A673 (cell line): Measurements from ENCODE around the gene RPL28.

Experiments
- EZH2 ChIP-seq: fragments of 200-600 bp; sonication (generic); IDR thresholded peaks from 2 replicates; pipeline ENCODE4 v1.6.1; 2017; ENCODE audit warnings: borderline replicate concordance, low read depth, mild to moderate bottlenecking, mixed read lengths, antibody characterized with exemption, low read length; ENCODE audit not compliant: poor library complexity, severe bottlenecking
- TF ChIP-seq, protein P1 (sequence below): fragments of 300-800, 200-600 bp; sonication (generic); conservative IDR thresholded peaks from 2 replicates; pipeline ENCODE4 v1.5.1; 2017; ENCODE audit warnings: low read depth, mild to moderate bottlenecking, antibody characterized with exemption, low read length, moderate library complexity, mixed read lengths

DNA sequence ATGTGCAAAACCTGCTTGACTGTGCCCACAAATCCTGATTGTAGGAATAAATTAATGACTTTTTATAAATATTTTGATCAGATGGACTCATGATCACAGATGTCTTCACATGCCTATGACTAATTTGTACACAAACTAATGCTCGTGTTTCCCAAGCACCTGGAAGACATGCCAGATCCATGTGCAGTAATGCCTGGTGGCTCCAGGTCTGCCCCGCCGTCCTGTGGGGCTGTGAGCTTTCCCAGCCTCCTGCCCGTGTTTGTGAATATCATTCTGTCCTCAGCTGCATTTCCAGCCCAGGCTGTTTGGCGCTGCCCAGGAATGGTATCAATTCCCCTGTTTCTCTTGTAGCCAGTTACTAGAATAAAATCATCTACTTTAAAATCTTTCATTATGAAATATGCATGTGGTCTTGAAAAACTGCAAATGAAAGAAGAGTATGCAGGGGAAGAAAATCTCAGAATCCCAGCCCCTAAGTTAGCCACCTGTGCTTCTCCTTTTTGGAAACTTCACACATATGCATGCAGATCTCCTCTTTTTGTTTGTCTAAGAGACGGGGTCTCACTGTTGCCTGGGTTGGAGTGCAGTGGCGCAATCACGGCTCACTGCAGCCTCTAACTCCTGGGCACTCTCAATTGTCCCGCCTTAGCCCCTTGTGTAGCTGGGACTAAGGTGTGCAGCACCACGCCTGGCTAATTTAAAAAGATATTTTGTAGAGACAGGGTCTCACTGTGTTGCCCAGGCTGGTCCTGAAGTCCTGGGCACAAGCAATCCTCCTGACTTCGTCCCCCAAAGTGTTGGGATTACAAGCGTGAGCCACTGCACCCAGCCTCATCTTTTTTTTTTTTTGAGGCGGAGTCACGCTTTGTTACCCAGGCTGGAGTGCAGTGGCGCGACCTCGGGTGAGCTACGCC is 6.2 kb downstream of the RPL28 start:
- TF ChIP-seq, protein P1, sequence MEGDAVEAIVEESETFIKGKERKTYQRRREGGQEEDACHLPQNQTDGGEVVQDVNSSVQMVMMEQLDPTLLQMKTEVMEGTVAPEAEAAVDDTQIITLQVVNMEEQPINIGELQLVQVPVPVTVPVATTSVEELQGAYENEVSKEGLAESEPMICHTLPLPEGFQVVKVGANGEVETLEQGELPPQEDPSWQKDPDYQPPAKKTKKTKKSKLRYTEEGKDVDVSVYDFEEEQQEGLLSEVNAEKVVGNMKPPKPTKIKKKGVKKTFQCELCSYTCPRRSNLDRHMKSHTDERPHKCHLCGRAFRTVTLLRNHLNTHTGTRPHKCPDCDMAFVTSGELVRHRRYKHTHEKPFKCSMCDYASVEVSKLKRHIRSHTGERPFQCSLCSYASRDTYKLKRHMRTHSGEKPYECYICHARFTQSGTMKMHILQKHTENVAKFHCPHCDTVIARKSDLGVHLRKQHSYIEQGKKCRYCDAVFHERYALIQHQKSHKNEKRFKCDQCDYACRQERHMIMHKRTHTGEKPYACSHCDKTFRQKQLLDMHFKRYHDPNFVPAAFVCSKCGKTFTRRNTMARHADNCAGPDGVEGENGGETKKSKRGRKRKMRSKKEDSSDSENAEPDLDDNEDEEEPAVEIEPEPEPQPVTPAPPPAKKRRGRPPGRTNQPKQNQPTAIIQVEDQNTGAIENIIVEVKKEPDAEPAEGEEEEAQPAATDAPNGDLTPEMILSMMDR = no peak
- no peak for TF ChIP-seq EZH2
